ENCODE data around the gene SLC39A11.
"Not testable (repeated sequence)": the region's sequence is repeated elsewhere in the genome, so short reads cannot be mapped to it uniquely, and the experiment has no call there.

SLC39A11 gene

DNA sequence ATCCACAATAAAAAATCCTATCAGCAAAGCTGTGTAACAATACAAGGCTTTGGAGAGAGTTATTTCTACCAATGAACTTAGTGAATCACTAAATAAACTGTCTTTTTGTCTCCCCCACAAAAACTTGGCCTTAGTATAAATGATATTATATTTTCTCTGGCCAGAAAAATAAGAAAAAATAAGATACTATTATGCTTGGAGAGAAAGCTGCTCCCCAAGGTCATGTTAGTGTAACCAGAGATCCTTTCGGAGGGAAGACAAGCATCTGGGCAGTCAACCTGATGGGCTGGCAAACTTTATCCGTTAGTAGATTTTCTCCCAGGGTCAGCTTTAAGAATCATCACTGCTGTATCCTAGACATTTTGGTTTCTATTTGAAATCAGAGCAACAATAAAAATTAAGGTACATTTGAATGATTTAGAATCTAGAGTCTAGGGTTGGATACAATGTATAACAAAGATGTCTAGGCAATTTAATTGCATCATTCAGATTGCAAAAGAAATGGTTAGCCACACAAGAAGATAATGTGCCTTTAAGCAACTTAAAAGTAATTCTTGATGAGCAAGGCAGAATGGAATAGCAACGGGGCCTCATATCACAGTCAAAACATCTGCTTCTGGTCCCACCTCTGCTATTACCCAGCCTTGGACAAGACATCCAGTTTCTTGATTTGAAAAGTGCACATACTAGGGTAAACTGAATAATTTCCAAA is 280.4 kb downstream of the SLC39A11 start:
- no peak for DNase-seq

DNA sequence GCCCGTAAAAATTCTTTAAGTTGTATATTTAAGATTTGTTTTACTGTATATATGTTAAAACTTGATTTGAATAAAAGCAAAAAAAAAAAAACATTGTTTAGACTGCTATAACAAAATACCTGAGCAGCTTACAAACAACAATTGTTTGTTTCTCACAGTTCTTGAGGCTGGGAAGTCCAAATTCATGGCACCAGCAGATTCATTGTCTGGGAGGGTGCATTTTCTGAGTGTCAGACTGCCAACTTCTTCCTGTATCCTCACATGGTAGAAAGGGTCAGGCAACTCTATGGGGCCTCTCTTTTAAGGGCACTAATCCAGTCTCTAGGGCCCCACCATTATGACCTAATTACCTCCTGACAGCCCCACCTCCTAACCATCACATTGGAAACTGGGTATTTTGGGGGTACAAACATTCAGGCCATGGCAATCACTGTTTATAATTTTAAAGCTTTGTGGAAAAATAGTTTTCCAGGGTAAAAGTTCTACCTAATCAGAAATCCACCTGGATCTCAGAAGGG is 281.4 kb downstream of the SLC39A11 start:
- no peak for DNase-seq

DNA sequence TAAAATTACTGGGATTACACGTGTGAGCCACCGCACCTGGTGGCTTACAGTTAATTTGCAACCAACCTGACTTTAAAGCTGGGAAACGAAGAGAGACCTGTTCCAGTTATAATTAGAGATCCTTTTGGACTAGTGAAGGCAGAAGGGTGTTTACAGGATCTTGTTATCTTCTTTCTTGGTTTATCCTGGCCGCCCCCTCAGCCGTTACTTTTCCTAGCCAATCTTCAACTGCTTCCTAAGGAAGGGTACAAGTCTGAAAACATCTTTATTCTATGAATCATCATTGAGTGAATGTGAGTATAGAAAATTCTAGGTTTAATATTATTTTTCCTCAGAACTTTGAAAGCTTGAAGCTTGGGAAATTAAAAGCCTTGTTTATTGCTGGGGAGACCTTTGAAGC is 286.5 kb downstream of the SLC39A11 start:
- no peak for DNase-seq

DNA sequence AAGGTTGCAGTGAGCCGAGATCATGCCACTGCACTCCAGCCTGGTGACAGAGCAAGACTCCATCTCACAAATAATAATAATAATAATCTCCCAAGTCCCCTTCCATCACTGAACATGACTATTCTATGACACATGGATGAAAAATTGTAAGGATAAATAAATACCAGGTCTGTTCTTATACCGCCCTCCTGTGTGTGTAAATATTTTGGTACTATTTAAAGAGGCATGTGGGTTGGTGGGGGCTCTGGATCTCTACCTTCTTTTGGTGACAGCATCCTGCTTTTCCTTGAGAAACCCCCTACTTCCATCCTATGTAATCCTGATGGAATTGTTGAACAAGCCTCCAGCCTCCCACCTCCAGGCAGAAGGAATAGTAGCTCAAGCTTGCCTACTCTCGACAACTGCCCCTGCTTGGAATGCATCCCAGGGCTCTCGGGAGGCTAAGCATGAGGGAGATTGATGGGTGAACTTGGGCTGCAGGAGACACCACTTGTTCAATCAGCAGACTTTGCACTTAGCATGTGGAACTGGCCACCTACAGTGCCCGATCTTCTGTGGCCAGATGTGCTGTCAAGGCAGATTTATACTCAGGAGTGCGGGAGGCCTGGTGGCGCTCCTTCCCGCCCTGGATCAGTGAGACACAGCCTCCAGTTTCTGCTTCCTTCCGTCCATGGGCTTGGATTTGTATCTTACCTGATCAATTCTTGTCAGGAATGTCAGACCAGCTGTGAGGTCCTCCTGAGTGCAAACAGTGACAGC is 287.4 kb downstream of the SLC39A11 start:
- DNase-seq: no peak

DNA sequence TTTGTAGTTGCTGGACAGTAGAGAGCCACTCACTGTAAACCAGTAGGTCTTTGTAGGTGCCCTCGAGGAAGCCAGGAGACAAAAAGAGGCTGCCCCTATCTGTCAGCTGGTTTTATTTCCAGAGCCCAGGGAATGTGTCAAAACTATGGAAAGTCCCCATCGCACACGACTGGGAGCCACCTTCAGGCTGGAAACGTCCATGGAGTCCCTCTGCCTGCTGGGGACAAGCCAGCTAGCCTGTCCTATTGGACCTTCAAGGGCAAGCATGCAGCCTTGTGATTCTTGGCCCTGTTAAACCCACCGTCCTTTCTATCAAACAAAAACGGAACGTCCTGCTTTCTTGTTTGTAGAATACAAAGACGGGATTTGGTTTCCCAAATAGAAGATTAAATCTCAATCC is 289.8 kb downstream of the SLC39A11 start:
- no peak for DNase-seq

DNA sequence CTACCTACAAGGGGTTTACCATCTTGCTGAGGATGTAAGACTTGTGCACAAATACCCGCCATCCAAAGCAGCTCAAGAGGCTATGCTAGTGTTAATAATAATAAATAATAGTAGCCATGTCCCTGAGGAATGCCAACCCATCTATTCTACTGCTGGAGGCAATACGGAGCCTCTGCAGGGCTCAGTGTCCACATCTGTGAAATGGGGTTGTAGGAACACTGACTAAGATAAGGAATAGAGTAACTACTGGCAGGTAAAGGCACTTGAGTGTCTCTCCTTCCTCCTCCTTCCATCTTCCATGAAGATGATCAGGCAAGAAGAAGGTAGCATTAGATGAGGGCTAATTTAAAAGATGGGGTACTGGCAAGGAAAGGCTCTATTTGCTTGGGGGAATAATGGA is 295.3 kb downstream of the SLC39A11 start:
- DNase-seq: no peak

DNA sequence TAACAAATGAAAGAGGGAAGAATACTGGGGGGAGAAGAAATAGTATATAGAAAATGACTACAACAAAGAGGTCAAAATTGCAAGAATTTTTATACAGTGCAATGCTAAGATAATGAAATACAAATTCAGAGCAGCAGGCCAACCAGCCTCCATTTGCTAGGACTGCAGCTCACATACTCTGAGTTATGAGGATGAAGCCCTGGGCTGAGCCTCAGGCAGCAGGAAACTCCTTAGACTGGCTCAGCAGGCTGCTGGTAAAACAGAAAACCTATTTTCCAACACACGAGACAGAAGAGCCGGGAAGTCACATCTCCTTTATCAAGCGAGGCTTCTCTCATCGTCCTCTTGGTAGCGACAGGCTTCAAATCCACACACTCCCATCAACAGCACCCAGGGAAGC is 296.5 kb downstream of the SLC39A11 start:
- DNase-seq: no peak

DNA sequence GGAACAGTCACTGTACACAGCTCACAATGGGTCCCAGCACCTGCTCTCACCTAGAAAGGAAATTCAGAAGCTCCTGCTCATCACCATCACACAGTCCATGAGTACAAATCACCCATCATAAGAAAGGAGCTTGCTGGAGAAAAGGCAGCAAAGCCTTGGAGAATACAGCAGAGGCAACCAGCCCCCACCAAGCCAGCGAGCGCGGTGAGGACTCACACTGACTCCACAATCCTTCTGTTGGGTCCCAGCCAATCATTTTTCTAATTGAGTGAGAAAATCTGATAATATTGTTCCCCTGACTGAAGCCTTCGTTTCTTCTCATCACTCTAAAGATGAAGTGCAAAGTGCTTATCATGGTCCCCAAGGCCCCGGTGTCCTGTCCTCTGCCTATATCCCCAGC is 298.3 kb downstream of the SLC39A11 start:
- DNase-seq: no peak

DNA sequence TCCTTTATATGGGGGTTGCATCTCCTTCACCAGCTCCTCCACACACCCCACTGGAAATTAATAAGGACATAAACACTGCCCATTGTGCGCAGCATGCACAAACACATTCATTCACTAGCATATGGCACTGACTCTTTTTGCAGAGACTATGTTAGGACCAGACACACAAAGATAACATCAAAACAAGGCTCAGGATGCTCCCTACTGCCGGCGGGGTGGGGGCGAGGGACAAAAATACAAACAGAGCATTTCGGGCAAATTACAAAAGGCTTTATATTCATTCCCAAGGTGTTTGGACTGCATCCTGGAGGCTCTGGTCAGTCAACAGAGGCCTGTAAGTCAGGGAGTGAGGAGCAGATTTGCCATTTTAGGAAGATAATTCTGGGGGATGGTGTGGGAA is 299.7 kb downstream of the SLC39A11 start:
- no peak for DNase-seq

DNA sequence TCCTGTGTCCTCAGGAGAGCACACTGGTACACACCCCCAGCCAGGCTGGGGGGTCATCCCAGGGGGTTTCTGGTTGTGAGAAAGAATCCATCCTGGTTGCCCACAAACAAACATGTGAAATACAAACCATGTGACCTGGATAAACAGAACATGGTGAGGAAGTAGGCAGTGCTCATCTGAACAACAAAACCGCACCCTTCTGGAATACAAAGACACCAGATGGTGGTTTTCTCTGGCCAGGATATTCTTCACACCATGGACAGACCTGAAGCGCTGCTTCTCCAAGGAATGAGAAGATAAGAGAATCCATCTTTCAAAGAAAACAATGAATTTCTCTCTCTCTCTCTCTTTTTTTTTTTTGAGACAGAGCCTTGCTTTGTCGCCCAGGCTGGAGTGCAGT is 302.3 kb downstream of the SLC39A11 start:
- DNase-seq: no peak

DNA sequence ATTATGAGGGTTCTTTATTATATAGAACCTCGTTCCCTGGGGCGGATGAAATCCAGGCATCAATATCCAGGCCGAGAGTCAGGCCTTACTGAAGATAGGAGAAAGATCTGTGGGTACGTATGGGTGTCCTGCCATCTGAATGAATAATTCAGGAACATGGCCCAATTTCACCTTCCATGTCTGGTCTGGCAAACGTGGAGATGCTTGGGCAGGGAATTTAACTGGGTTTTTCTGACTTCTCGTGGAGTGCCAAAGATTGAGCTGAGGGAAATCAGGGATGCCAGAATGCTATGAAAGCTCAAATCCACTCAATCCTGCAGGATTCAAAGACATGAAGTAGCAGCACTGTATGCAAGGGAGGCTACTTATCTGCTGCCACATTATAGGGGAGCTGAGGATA is 302.8 kb downstream of the SLC39A11 start:
- DNase-seq: no peak

DNA sequence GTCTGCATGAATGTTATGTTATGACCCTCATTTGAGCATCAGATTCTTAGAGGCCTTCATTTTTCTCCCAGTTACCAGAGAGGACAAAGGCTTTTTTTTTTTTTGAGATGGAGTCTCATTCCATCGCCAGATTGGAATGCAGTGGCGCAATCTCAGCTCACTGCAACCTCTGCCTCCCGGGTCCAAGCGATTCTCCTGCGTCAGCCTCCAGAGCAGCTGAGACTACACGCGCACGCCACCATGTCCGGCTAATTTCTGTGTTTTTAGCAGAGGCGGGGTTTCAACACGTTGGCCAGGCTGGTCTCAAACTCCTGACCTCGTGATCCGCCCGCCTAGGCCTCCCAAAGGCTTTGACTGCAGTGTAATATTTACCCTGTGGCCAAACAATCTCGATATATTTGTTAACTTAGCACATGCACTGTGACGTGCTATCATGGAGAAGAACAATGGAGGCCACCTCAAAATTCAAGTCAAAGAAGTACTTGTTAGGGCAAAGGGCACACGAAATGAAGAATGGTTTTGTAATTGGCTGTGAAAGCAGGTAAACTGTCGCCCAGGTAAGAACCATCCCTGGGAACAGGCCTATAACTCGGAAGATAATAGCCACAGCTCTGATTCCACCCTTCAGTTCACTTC is 303.4 kb downstream of the SLC39A11 start:
- DNase-seq: no peak

DNA sequence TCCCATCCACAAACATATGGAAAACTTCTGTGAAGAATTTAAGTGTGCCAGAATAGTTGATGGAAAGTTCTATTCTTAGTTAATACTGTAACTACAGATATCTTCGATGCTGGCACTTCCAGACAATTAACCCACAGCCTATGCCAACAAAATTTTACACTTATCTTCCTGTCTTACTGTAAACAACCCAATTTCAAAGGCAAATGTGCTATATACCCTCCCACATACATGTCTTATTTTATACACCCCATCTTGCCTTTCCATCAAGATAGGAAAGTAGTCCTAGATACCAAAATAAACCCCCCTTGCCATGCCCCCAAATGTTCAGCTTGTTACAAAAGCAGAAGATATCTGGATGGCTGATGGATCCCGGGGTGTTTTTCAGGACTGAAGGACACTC is 306.3 kb downstream of the SLC39A11 start:
- no peak for DNase-seq

DNA sequence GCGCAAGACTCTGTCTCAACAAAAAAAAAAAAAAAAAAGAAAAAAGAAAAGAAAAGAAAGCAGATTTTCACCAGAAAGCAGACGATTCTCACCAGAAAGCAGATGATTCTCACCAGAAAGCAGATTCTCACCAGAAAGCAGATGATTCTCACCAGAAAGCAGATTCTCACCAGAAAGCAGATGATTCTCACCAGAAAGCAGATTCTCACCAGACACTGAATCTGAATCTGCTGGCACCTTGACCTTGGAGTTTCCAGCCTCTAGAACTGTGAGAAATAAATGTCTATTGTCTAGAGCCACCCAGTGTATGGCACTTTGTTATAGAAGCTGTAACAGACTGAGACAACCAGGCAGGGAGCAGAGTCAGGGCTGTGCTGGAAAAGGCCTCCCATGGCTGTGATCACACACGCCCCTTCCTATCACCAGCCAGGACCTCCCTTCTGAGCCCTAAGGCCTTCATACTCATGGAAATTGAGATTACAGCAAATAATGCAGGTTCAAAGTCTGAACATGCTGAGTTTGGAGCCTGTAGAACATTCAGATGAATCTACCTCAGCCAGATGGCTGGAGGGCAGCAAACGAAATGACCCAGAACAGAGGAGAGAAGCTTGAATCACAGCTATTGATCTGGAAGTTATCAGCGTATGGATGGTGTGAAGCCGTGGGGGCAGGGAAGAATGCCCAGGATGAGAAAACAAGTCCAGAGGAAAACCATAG is 309.3 kb downstream of the SLC39A11 start:
- DNase-seq: no peak

DNA sequence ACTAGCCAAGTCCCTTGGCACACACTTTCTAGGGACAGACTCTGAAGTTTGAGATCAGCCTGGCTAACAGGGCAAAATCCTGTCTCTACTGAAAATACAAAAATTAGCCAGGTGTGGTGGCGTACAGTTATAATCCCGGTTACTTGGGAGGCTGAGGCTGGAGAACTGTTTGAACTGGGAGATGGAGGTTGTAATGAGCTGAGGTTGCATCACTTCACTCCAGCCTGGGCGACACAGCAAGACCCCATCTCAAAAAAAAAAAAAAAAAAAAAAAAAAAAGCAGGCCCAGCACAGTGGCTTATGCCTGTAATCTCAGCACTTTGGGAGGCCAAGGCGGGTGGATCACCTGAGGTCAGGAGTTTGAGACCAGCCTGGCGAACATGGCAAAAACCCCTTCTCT is 310.1 kb downstream of the SLC39A11 start:
- DNase-seq: not testable (repeated sequence)

DNA sequence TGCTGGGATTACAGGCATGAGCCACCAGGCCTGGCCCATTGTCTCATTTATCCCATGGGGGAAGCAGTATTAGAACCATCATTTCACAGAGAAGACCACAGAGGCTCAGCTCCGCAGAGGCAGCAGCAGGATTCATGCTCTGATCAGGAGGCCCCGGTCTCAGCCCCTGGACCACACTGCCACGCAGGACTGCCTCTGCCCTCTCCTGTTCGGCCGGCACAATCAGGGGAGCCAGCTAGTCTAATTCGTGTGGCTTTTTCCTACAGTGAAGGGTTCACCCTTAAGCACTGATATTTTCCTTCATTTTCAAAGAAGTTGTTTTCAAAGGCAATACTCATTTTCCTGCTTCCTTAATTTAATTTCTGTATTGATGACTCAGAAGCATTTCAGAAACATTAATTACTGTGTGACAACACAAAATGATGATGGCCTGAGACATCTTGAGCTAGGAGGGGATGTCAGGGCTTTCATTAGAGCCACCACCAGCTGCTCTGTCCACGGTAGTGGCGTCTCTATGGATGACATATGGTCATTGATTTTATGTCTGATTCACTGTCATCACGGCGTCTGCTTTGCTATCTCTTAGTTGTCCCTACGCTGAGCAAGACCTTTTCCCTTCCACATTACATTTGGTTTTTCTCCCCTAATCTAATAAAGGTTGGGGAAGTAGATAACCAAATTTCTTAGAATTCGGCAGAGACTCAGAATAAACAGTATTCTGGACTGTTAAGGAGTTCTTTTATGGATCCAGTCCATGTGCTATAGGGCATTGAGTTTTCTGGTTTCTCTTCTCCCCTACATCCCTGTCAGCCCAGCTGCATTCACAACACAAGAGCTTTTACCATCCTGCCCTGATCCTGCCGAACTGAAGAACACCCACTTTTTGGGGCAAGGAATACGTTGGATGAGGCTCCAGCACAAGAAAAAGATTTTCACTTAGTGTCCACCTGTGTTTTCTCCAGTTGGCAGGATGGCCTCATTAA is 314.0 kb downstream of the SLC39A11 start:
- DNase-seq: peak; percentile 90

DNA sequence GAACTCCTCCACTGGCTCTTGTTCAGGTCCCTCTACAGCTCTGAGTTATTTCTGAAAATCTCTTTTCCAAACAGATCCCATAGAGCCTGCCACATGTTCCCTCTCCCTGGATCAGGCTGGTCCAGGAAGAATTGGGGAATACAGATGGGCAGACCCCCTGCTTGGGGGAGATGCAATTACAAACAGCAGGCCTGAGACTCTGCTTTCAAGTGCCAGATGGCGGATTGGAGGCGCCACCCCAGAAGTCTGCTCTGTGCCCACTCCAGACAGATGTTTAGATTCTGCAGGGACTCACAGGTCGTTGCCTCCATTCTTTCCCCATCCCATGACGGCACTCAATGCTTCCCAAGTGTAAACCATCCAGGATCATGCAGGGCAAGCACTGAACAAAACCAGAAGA is 316.6 kb downstream of the SLC39A11 start:
- peak; percentile 98 for DNase-seq

DNA sequence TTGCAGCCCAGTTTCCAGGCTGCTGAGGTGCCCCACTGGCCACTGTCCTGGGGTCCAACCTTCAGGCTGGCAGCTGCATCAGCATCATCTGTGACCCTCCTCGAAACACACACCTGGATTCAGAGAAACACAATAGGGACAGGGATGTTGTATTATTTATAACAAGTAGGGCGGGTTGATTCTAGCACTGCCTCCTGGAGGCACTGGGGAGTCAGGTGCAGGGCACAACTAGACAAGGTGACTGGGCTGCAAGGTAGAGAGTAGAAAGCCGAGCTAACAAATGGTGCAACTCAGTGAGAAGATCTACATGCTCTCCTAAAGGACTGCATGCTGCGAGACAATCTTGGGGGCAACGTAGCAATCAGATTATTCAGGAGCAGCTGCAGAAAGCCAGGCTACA is 317.3 kb downstream of the SLC39A11 start:
- no peak for DNase-seq

DNA sequence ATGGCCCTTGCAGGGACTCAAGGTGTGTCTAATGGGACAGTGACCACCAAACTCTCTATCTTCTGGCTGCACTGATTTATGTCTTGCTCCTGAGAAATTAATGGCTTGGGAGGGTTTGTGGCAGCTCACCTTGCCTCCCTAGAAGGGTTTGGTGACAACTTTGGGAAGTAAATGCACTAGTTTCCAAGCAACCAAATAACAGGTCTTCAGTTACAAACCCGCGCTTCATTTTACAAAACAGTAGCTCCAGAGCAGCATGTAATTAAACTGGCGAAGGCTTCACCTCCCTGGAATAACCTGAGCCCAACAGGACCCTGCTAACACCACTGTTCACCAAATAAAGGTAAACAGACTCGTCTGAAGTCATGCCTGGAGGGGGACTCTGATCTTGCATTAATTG is 318.3 kb downstream of the SLC39A11 start:
- no peak for DNase-seq

DNA sequence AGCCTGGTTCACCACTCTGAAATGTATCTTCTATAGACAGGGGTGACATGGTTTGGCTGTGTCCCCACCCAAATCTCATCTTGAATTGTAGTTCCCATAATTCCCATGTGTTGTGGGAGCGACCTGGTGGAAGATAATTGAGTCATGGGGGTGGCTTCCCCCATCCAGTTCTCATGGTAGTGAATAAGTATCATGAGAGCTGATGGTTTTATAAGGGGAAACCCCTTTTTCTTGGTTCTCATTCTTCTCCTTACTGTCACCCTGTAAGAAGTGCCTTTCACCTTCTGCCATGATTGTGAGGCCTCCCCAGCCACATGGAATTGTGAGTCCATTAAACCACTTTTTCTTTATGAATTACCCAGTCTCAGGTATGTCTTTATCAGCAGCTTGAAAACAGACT is 319.3 kb downstream of the SLC39A11 start:
- DNase-seq: not testable (repeated sequence)

DNA sequence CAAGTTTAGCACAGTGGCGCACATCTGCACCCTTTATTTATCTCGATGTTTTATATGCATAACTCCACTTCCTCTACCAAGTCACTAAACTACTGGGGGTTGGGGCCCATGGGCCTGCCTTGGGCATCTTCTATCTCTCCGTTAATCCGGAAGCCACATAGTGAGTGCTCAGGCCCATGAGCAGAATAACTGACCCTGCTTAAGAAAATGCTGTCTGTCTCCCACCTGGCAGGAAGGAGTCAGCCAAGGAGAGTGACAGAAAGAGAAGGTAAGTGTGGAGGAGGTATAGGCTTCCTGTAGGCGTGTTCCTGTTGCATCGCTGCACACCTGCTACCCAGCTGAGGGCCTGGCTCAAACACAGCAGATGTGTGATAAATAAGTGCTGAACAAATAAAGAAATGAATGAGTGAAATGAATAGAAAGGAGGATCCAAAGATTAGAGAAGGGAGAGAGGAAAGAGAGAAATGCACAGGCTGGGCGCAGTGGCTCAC is 320.1 kb downstream of the SLC39A11 start:
- no peak for DNase-seq

DNA sequence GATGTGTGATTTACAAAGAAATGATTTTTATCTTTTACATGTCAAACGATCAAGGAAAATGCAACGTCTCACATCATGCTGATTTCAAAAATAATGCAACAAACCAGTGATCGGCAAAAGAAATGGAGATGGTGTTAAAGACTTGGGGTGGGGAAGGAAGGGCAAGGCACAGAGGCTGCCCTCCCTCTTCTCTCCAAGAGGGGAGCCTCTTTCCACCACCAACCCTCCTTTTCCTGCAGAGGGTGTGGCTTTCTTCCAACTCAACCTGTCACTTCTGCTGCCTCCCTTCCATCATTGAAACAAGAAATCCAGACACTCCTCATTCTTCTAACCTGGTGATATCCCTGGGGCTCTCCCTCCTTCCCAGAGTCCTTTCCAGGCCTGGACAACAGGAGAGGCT is 320.8 kb downstream of the SLC39A11 start:
- no peak for DNase-seq

Measured in NCI-H524 treated with DMSO at 0.1 percent for 48 hours (cell line).